Endometrial microvascular endothelial cells (primary cell): ENCODE data around the gene NMNAT2. TPM values are rescaled to one million over a fixed set of nuclear protein-coding genes. Genes with fewer than 3 reads are reported as not detected.
"Not testable (repeated sequence)": the region's sequence is repeated elsewhere in the genome, so short reads cannot be mapped to it uniquely, and the experiment has no call there.

Experiments used
- in situ Hi-C: cut with HindIII; loops from 2 replicates; pipeline ENCODE4 v1.10.0; 2017; ENCODE audit warnings: low sequenced_read_pairs, low pct_unique_long_range_greater_than_20kb; ENCODE audit errors: inconsistent ontology term
- total RNA-seq: library from RNA; depleted of rRNA; stranded (reverse); fragments of >200 nt; gene quantifications from one replicate; pipeline ENCODE4 v1.2.3, GENCODE V29; 2015; ENCODE audit errors: inconsistent ontology term

The NMNAT2 gene
- total RNA-seq, 1 donor from 2014 or later = 0.19 TPM

DNA sequence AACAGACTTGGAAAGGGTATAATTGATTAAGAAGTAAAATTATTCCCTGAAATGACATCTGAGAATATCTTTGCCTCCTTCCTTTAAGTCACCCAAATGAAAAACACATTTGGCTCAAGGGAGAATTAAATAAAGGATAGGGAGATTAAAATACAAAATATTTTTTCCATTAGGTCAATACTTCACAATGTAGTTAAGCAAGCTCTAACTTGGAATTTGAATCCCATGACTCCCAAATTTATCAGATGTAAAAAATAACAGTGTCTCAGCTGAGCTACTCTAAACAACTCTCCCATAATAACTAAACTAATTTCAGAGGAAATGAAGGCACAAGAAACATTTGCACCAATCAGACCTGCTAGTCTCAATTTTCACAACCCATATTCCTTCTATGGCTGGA lies 6.5 kb upstream of the NMNAT2 start:
- in situ Hi-C loops = no loop called here

- in situ Hi-C loops = no loop called here
These were observed 5.4 kb upstream of the NMNAT2 start for GRCh38 chr1:183423541-183423940.

DNA sequence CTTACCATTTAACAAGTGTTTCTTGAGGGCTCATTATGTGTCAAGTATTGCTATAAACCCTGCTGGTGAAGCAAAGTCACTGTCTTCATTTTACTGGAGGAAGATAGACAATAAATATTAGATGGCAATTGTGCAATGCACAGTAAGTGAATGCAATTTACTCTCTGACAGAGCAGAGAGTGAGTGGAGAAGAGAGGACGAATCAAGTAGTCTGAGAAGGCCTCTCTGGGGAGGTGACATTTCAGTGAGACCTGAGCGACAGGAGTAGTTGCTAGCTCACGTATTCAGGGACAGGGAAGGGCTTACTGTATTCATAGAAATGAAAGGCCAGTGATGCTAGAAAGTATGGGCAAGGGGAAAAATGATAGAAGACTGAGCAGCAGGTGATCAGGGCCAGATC lies 1.2 kb upstream of the NMNAT2 start:
- in situ Hi-C loops = no loop called here

DNA sequence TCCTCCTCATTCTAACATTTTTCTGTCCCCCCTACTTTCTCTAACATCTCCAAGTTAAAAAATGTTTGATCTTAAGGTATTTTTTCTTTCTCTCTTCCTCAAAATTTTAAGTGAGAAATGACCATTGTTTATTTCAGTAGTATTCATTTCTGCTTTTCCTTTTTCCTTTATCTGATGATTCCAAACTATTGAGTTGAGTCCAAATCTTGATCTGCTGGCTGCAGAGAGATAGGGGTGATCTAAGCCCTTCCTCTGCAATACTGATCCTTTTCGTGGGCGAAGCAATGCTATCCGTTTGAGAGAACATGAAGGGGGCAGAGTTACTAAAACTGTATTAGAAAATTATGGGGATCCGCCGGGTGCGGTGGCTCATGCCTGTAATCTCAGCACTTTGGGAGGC lies 516 bp upstream of the NMNAT2 start:
- in situ Hi-C loops = no loop called here

DNA sequence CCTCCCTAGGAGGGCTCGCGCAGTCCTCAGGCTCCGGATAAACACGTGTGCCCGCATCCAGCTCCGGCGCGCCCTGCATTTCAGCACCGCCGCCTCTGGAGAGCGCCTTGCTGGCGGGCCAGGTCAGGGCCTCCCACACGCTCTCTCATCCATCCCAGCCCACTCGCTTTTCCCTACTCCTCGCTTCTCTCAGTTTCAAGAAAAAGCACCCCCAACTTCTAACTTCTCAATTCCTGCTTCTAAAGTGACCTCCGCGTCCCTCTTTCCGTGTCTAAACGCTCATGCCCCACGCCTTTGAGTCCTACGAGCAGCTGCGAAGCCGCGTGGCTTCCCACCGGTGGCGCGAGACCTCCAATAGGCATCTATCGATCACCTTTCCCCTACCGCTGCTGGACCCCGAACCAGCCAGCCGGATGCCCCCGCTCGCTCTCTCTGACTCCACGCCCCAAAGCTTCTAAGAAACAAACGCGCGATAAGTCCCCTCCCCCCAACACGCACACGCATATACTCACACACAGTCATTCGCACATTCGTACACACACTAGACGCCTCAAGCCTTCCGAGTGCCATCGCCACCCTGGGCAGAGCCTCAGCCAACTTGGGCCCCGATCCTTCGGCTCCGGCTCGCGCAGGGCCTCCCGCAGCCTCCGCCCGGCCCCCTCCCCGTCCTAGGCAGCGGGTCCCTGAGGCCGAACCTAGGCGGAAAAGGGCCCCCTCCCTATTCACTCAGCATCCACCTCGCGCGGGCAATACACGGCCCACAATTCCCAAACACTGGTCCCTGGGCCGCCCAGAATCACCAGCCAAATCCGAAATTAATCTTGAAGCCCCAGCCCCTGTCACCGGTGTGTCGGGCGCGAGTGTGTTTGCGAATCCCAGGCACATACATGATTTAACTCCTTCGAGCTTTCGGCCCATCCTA lies 1.1 kb downstream of the NMNAT2 start:
- in situ Hi-C loops = no loop called here

DNA sequence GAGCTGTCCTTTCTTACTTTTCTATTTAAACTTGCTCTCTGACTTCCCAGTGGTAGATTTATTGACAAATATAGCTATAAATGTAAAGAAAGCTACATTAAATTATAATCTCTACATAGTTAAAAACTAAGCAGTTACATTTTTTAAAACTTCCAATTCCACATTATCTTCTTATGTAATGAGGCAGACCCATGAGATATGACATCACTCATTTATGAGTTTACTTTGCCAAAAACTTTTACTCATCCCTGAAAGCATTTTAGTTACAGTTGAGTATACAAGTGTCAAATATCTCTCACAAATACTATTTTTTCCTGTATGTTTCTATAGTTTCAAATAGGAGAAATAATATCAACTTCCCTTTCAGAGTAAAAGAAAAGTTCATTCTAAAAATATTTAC lies 3.8 kb downstream of the NMNAT2 start:
- in situ Hi-C loops = no loop called here

GRCh38 chr1:183411091-183411490 lies 7.1 kb downstream of the NMNAT2 start:
- in situ Hi-C loops = no loop called here

GRCh38 chr1:183407961-183408360 lies 10.2 kb downstream of the NMNAT2 start:
- in situ Hi-C loops = no loop called here

DNA sequence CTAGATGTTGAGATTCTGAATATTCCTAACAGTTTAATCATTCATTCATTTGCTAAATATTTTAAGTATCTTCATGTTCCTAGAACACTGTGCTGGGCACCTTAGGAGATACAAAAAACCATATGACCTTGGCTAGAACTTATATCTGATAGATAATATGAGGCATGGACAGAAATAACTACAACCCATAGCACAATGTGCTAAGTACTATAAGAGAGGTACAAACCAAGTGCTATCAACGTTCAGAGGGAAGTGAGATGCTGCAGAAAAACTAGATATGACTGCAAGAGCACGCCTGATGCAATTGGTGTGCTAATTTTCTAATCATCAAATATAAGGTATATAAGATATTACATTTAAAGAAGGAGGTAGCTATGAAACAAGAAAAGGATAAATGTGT lies 10.7 kb downstream of the NMNAT2 start:
- in situ Hi-C loops = no loop called here

DNA sequence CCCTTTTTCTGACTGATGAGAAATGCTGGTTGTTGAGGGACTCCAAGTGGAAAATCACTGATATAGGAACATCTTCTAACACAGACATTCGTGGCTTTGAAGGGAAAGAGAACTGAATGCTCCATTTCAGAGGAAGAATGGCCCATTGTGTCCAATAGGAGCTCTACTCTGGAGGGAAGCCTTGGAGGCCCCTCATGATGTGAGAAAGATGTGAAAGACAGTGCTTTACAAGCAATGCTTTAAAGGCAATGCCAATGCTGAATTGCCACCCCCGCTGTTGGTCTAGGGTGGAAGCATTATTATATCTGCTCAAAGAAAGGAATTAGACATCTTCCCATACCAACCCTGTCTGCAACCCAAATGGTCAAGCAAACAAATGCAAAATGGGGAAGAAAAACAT lies 13.7 kb downstream of the NMNAT2 start:
- in situ Hi-C loops = no loop called here

GRCh38 chr1:183403498-183403897 lies 14.7 kb downstream of the NMNAT2 start:
- in situ Hi-C loops = no loop called here

GRCh38 chr1:183401565-183401964 lies 16.6 kb downstream of the NMNAT2 start:
- in situ Hi-C loops = not testable (repeated sequence)

DNA sequence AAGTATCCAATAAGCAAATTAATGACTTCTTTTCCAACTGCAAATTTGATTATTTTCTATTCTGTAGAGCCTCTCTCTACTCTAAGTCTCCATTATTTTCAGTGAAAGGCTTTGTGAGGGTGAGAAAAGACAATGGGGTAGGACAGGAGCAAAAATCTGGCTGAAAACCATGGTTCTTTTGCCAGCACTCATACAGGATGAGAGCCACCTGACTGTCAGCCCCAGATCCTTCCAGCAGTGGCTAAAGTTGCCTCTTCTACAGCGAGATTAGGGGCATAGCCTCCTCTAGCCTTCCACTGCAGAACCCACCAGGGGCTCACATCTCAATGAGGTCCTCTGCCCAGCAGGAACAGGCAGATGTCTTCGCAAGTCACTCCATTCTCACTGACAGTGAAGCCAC lies 23.7 kb downstream of the NMNAT2 start:
- in situ Hi-C loops = no loop called here

DNA sequence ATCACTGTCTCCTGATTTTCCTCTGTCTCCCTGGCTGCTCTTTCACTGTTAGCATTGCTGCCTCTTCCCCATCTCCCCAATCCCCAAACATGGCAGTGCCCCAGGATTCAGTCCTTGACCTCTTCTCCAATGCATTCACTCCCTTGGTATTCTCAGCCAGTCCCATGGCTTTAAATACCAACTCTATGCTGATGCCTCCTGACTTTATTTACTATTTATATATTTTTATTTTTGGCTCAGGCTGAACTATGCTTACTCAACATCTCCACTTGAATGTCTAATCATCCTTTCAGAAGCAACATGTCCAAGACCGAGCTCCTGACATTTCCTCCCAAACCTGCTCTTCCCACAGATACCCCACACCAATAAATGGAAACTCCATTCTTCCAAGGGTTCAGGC lies 26.3 kb downstream of the NMNAT2 start:
- in situ Hi-C loops = no loop called here

DNA sequence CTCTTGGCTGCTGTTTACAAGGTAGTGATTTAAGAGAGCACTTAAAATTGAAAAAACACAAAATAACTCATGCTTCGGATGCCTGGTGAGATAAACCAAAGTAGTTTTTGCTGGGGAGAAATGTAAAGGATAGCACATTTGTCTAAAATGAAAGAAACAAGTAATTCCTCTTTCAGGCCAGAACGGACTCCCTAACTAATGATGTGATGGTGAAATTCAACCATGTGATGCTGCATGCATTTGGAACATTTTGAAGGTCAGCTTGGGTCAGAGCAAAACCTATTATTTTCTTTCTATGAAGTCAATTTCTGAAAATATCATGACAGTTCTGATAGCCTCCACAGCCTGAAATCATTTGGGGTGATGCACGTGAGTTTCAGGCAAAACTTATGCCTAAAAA lies 27.6 kb downstream of the NMNAT2 start:
- in situ Hi-C loops = no loop called here

DNA sequence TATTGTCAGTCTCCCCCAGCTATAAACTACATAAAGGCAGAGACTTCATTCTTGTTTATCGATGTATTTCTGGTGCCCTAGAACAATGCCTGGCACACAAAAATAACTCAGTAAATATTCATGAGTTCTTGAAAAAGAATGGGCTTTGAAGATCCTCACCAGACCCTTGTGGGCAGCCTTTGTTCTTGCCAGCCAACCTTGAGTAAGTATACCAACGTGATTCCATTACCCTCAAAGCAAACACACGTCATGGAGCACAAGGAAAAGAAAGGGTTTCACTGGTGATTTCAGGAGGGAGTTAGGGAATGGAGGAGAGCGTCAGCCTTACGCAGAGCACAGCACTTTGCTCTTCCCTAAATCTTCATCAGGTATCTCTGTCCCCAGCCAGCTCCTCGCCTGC lies 29.4 kb downstream of the NMNAT2 start:
- in situ Hi-C loops = no loop called here

DNA sequence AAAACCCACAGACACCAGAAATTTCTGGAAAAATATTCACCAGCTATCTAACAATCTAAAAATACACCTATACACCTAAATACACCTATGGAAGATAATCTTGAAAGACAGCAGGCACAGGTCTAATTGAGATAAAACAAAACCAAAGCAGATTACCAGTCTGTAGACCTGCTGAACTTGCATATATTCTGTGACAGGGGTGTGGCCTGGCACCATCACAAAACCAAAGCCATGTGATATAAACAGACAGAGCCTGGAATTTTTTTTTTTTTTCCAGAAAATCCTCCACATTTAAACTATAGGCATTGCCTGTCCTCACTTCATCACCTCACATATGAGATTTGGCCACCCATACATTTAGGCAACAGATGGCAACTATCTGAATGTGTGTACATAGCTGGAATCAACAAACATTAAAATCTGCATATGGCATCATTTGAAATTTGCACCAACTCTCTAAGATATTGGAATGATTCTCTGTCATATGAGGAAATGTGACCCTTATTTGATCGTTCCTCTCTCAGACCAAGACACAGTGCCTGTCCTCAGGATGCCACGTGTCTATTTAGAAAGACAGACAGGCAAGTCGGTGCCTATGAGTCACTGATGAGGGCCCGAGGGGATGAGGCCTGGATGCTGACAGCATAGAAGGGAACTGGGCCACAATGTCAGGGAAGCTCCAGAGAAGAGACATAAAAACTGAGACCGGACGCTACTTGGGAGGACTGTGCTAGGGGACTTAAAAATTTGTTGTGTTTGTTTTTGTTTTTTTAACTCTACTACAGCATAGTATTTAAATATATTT lies 32.6 kb downstream of the NMNAT2 start:
- in situ Hi-C loops = no loop called here

GRCh38 chr1:183379951-183380350 lies 38.2 kb downstream of the NMNAT2 start:
- in situ Hi-C loops = no loop called here

DNA sequence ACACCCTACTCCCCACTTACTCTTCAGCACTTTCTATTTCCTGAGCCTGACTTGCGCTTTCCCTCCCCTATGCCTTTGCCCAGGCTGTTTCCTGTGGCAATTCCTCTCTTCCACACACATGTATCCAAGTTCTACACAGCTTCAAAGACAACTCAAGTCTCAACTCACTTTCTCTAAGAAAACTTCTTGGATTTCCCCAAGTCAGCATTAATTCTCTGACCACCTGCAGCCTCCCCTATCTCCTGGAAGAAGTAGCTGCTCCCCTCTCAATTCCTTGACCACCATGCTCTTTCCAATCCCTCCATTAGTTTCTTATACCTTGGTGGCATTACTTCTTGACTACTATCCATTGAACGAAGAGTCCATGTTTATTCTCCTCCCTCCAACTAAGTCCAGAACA lies 42.8 kb downstream of the NMNAT2 start:
- in situ Hi-C loops = no loop called here

DNA sequence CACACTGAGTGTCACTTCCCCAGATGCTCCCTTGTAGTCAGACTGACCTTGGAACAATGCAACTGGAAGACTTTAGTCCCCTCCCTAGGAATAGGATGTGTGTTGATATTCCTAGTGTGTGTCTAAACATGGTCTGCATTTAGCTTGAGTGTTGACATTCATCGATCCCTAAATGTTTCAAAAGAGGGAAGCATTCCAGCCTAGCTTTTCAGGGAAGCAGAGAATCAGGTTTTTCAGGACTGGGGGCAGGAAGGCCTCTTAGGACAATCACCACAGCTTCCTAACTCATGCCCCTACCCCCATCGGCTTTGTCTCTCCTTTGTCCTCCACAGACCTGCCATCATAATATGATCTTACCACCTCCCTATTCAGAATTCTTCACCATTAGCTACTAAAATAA lies 43.4 kb downstream of the NMNAT2 start:
- in situ Hi-C loops = no loop called here
